ENCODE data around the gene CAMK2B.

- TF ChIP-seq CTCF (IDR thresholded peaks at IDR 0.05; ENCODE audit: low read length) (no peak), EZH2 (IDR thresholded peaks at IDR 0.05; ENCODE audit: borderline replicate concordance, low read length) (no peak)
Observed at GRCh38 chr7:44173911-44174693, 151.3 kb downstream of the CAMK2B start.
